ENCODE results near the gene RHOB. TPM values are rescaled to one million over a fixed set of nuclear protein-coding genes. Genes with fewer than 3 reads are reported as not detected.

The RHOB gene
- total RNA-seq, 1 donor from 2014 or later, result 12.9 TPM

GRCh38 chr2:20422402-20423271, 24.2 kb upstream of the RHOB start:
- Mint-ChIP-seq H3K4me3 (no peak overlapping the region), H3K27ac (no peak overlapping the region), H3K4me1 (peaks cover 44% of the 10 kb centered on the region), H3K27me3 (no peaks in the 10 kb centered on the region), H3K36me3 (ENCODE audit: low read depth) (no peaks in the 10 kb centered on the region), H3K9me3 (no peaks in the 10 kb centered on the region)
- intact Hi-C loops (cut with micrococcal nuclease), result no loop called here
- no peak for TF ChIP-seq CTCF (IDR thresholded peaks at IDR 0.05)
- CTCF ChIA-PET, result interaction anchor here (1.4 to 2.8 kb wide), 3 partner anchors 10 to 219 kb away, joined by 3 to 12 read pairs (median 6); no protein-coding TSS in a partner anchor
- DNase-seq (no peak), ATAC-seq (ENCODE audit: low read depth) (no peak)
- POLR2A ChIA-PET, result interaction anchor here (1.7 kb wide), 1 partner anchor 228 kb away, joined by 3 read pairs; the partner anchor contains the start of gene HS1BP3

GRCh38 chr2:20423359-20423758, 23.5 kb upstream of the RHOB start:
- Mint-ChIP-seq H3K27ac (no peak overlapping the region), H3K27me3 (no peaks in the 10 kb centered on the region), H3K9me3 (no peaks in the 10 kb centered on the region), H3K4me3 (no peak overlapping the region), H3K4me1 (peaks cover 46% of the 10 kb centered on the region), H3K36me3 (ENCODE audit: low read depth) (no peaks in the 10 kb centered on the region)
- intact Hi-C loops (cut with micrococcal nuclease), result no loop called here
- TF ChIP-seq CTCF (IDR thresholded peaks at IDR 0.05), result no peak
- CTCF ChIA-PET, result interaction anchor here (1.4 to 2.8 kb wide), 2 partner anchors 11 to 13 kb away, joined by 3 to 12 read pairs; no protein-coding TSS in a partner anchor
- POLR2A ChIA-PET, result interaction anchor here (0.6 kb wide), 1 partner anchor 438 kb away, joined by 7 read pairs; no protein-coding TSS in a partner anchor
- DNase-seq, result no peak
- ATAC-seq (ENCODE audit: low read depth), result no peak

- ATAC-seq (ENCODE audit: low read depth) (no peak), DNase-seq (no peak)
- no peak for TF ChIP-seq CTCF (IDR thresholded peaks at IDR 0.05)
- Mint-ChIP-seq H3K27me3 (no peaks in the 10 kb centered on the region), H3K9me3 (no peaks in the 10 kb centered on the region), H3K4me3 (no peak overlapping the region), H3K27ac (peak overlapping the region; percentile 10), H3K36me3 (ENCODE audit: low read depth) (no peaks in the 10 kb centered on the region), H3K4me1 (peaks cover 50% of the 10 kb centered on the region)
- ChIA-PET CTCF (interaction anchor here (1.2 to 2.8 kb wide), 4 partner anchors 11 to 219 kb away, joined by 3 to 12 read pairs (median 6); partner anchors contain the start of gene RHOB), POLR2A (interaction anchor here (0.6 to 1.5 kb wide), 5 partner anchors 12 to 439 kb away, joined by 3 to 10 read pairs (median 4); partner anchors contain the start of gene RHOB)
- intact Hi-C loops (cut with micrococcal nuclease), result no loop called here
These were observed 23.0 kb upstream of the RHOB start for GRCh38 chr2:20423847-20424246.

- Mint-ChIP-seq H3K36me3 (ENCODE audit: low read depth) (no peaks in the 10 kb centered on the region), H3K4me1 (peaks cover 58% of the 10 kb centered on the region), H3K27me3 (no peaks in the 10 kb centered on the region), H3K27ac (peak overlapping the region; percentile 83), H3K9me3 (no peaks in the 10 kb centered on the region), H3K4me3 (peak overlapping the region; percentile 72)
- intact Hi-C loops (cut with micrococcal nuclease), result no loop called here
- ChIA-PET CTCF (interaction anchor here (1.2 to 2.8 kb wide), 3 partner anchors 14 to 218 kb away, joined by 4 to 12 read pairs (median 7); partner anchors contain the start of gene RHOB), POLR2A (interaction anchor here (1.2 to 1.5 kb wide), 4 partner anchors 13 to 73 kb away, joined by 3 to 10 read pairs (median 4); partner anchors contain the start of gene RHOB)
- ATAC-seq (ENCODE audit: low read depth) (peak; percentile 53), DNase-seq (no peak)
- no peak for TF ChIP-seq CTCF (IDR thresholded peaks at IDR 0.05)
These were observed 22.3 kb upstream of the RHOB start for GRCh38 chr2:20424300-20425290.
